B cell (primary cell): ENCODE data around the gene TRAF3. TPM values are rescaled to one million over a fixed set of nuclear protein-coding genes. Genes with fewer than 3 reads are reported as not detected.

ENCODE experiments used
- ATAC-seq: fragments of 200-7000 bp; cut with Tn5 transposase; one replicate; pipeline ENCODE4 v1.10.0; 2021; ENCODE audit warnings: low read depth, mild to moderate bottlenecking, moderate number of reproducible peaks, moderate library complexity
- CTCF ChIA-PET: fragments of 350-600 bp; sonication (Branson Sonifier 250); formaldehyde crosslinking; loops from one replicate; lab custom pipeline; 2021; ENCODE audit warnings: antibody characterized with exemption, inconsistent platforms; lab: Charles Lee
- POLR2A ChIA-PET: fragments of 350-600 bp; sonication (Branson Sonifier 250); formaldehyde crosslinking; loops from one replicate; lab custom pipeline; 2021; ENCODE audit warnings: antibody characterized with exemption; lab: Charles Lee
- DNase-seq: peaks from one replicate; pipeline ENCODE4 v3.0.0; 2013
- H2AFZ ChIP-seq: 2 replicates; pipeline ENCODE4 v1.6.1; 2012; ENCODE audit warnings: mild to moderate bottlenecking, low read depth, low read length; ENCODE audit not compliant: insufficient read depth, poor library complexity, severe bottlenecking
- H3K27ac ChIP-seq, 2 donors: 1 replicate in 1 of 2; 2 replicates in 1 of 2; pipeline ENCODE4 v1.5.1; 2012 to 2013; ENCODE audit warnings: low read length in 2 of 2, mild to moderate bottlenecking in 2 of 2, moderate library complexity in 1 of 2
- H3K27me3 ChIP-seq, 4 experiments: fragments of 200-600 bp in 1 of 4; sonication (generic) in 1 of 4; replicated peaks in 1 of 4; 1 replicate in 2 of 4; 2 replicates in 2 of 4; pipeline versions ENCODE4 v1.6.1 to v1.7.0; 2013 to 2016; ENCODE audit warnings: low read length in 3 of 4, mild to moderate bottlenecking in 2 of 4, mixed read lengths in 1 of 4, moderate library complexity in 1 of 4; ENCODE audit not compliant: insufficient read depth in 4 of 4, control insufficient read depth in 3 of 4; ENCODE audit errors: control extremely low read depth in 1 of 4
- H3K36me3 ChIP-seq, 2 experiments: replicated peaks in 1 of 2; 1 replicate in 1 of 2; 2 replicates in 1 of 2; pipeline versions ENCODE4 v1.6.1 to v1.7.1; 2013; ENCODE audit warnings: low read length in 1 of 2; ENCODE audit not compliant: insufficient read depth in 2 of 2, control insufficient read depth in 1 of 2; ENCODE audit errors: control extremely low read depth in 1 of 2, extremely low read depth in 1 of 2
- H3K4me1 ChIP-seq, 2 donors: fragments of 200-600 bp in 1 of 2; sonication (generic) in 1 of 2; 1 replicate in 1 of 2; 2 replicates in 1 of 2; pipeline versions ENCODE4 v1.5.1 to v1.6.1; 2013 to 2017; ENCODE audit warnings: low read length in 2 of 2; ENCODE audit not compliant: control insufficient read depth in 2 of 2, insufficient read depth in 2 of 2
- H3K4me2 ChIP-seq: replicated peaks from 2 replicates; pipeline ENCODE3; 2012; ENCODE audit warnings: mild to moderate bottlenecking, low read depth, low read length; ENCODE audit not compliant: poor library complexity, severe bottlenecking
- H3K4me3 ChIP-seq, 5 experiments: fragments of 200-600 bp in 1 of 5; sonication (generic) in 1 of 5; 1 replicate in 3 of 5; 2 replicates in 2 of 5; pipeline versions ENCODE4 v1.5.1 to v1.7.0; 2011 to 2016; ENCODE audit warnings: low read length in 4 of 5, mild to moderate bottlenecking in 4 of 5, low read depth in 2 of 5, control low read depth in 1 of 5, moderate library complexity in 1 of 5; ENCODE audit not compliant: insufficient read depth in 1 of 5; ENCODE audit errors: control extremely low read depth in 1 of 5, extremely low read depth in 1 of 5
- H3K79me2 ChIP-seq: fragments of 200-600 bp; sonication (generic); one replicate; pipeline ENCODE4 v1.6.0; 2016; ENCODE audit warnings: low read length; ENCODE audit not compliant: control insufficient read depth, insufficient read depth
- H3K9ac ChIP-seq: fragments of 200-600 bp; sonication (generic); 2 replicates; pipeline ENCODE4 v1.6.1; 2017; ENCODE audit warnings: mild to moderate bottlenecking, low read length, moderate library complexity
- H3K9me3 ChIP-seq, 3 donors: one replicate each; pipeline versions ENCODE4 v1.6.1 to v1.7.1; 2013; ENCODE audit warnings: low read length in 2 of 3; ENCODE audit not compliant: control insufficient read depth in 2 of 3, insufficient read depth in 1 of 3; ENCODE audit errors: control extremely low read depth in 1 of 3
- H4K20me1 ChIP-seq: 2 replicates; pipeline ENCODE4 v1.6.0; 2012; ENCODE audit warnings: mild to moderate bottlenecking, low read length; ENCODE audit not compliant: insufficient read depth, control insufficient read depth, poor library complexity, severe bottlenecking
- H3K27ac Mint-ChIP-seq: one replicate; pipeline ENCODE4 v1.8.0; 2021; ENCODE audit warnings: mixed read lengths
- H3K27me3 Mint-ChIP-seq: one replicate; pipeline ENCODE4 v1.8.0; 2021; ENCODE audit warnings: mixed read lengths
- H3K4me1 Mint-ChIP-seq: one replicate; pipeline ENCODE4 v1.8.0; 2021; ENCODE audit warnings: mixed read lengths
- H3K4me3 Mint-ChIP-seq: one replicate; pipeline ENCODE4 v1.8.0; 2021; ENCODE audit warnings: mixed read lengths
- H3K9me3 Mint-ChIP-seq: one replicate; pipeline ENCODE4 v1.8.0; 2022; ENCODE audit warnings: mixed read lengths; ENCODE audit not compliant: insufficient read depth
- EZH2 ChIP-seq: IDR thresholded peaks from 2 replicates; pipeline ENCODE4 v1.6.1; 2012; ENCODE audit warnings: borderline replicate concordance, low read depth, mild to moderate bottlenecking, moderate library complexity, low read length; ENCODE audit not compliant: insufficient read depth, poor library complexity, severe bottlenecking
- WGBS: methylation state at CpG from one replicate; pipeline ENCODE4 v1.1.5; 2013; ENCODE audit warnings: missing lambda C conversion rate; ENCODE audit not compliant: insufficient coverage; 5-methylcytosine and 5-hydroxymethylcytosine counted together
- intact Hi-C: fragments of 100-400 bp; cut with micrococcal nuclease; formaldehyde crosslinking; loops from one replicate; pipeline ENCODE4 v1.10.0; 2022
- polyA plus RNA-seq: library from polyadenylated mRNA; depleted of rRNA; stranded (reverse); fragments of >200 nt; gene quantifications from 2 replicates; pipeline ENCODE4 v1.2.3, GENCODE V29; 2012
- total RNA-seq, 2 donors: library from RNA; stranded (reverse); fragments of 120-200 nt in 1 of 2; gene quantifications; 1 replicate in 1 of 2; 2 replicates in 1 of 2; pipeline versions ENCODE4 v1.2.3 to v1.2.4, GENCODE V29; 2013 to 2022
- TF ChIP-seq, protein P1 (sequence below): fragments of 200-600 bp; IDR thresholded peaks from one replicate; pipeline ENCODE4 v1.8.0; 2022; ENCODE audit warnings: antibody characterized with exemption, mild to moderate bottlenecking

The TRAF3 gene
- total and polyA plus RNA-seq, 2 donors (not counting 1 experiment from before 2014, with no cell fraction given): 42.8 to 89.8 TPM

DNA sequence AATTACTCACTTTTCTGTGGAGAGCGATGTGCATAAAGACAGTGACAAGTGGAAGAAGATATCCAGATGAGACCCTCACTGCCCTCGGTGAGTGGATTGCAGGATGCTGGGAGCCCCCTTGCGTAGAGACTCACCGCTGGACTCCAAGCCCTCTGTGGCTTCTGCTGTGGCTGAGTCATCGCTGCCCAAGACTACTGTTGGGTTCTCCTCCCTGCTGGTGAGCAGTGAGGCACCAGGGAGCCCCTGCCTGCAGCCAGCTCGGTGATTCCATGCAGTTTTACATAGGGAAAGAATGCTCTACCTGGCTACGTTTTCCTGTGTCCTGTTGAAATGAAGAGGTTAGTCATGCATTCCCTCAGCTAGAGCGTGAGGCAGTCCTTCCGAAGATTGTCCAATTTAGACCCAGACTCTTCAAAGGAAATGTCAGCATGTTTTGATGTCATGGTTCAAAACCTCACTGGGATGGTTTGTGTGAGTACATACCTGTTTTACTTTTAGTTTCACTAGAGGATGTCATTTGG lies 28.2 kb downstream of the TRAF3 start:
- Mint-ChIP-seq H3K9me3 (no peaks in the 10 kb centered on the region), H3K27me3 (no peaks in the 10 kb centered on the region), H3K4me1 (peaks cover 75% of the 10 kb centered on the region), H3K4me3 (peak overlapping the region; percentile 89), H3K27ac (peak overlapping the region; percentile 97)
- Histone ChIP-seq H3K9ac (peak overlapping the region; percentile 38), H3K79me2 (peaks cover 98% of the 10 kb centered on the region), H2AFZ (no peak overlapping the region), H3K4me2 (peak overlapping the region; percentile 68), H3K36me3 (no peaks in the 10 kb centered on the region), H4K20me1 (peaks cover 15% of the 10 kb centered on the region), H3K4me1 (peaks cover 69 to 75% of the 10 kb centered on the region in 2 donors), H3K27ac (peak overlapping the region; percentile 82 to 85), H3K27me3 (no peaks in the 10 kb centered on the region), H3K4me3 (peak overlapping the region in 3 of 5 experiments; percentile 0 to 49 (median 13)), H3K9me3 (no peaks in the 10 kb centered on the region)
- intact Hi-C loops: loop anchor here (1.0 to 2.0 kb wide), 2 partner anchors 15 to 27 kb away; no protein-coding TSS in a partner anchor
- no peak for TF ChIP-seq EZH2
- TF ChIP-seq, protein P1, sequence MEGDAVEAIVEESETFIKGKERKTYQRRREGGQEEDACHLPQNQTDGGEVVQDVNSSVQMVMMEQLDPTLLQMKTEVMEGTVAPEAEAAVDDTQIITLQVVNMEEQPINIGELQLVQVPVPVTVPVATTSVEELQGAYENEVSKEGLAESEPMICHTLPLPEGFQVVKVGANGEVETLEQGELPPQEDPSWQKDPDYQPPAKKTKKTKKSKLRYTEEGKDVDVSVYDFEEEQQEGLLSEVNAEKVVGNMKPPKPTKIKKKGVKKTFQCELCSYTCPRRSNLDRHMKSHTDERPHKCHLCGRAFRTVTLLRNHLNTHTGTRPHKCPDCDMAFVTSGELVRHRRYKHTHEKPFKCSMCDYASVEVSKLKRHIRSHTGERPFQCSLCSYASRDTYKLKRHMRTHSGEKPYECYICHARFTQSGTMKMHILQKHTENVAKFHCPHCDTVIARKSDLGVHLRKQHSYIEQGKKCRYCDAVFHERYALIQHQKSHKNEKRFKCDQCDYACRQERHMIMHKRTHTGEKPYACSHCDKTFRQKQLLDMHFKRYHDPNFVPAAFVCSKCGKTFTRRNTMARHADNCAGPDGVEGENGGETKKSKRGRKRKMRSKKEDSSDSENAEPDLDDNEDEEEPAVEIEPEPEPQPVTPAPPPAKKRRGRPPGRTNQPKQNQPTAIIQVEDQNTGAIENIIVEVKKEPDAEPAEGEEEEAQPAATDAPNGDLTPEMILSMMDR: no peak
- 39% methylated on average over 9 of the region's 9 CpGs for WGBS
- DNase-seq (peak; percentile 61), ATAC-seq (peak; percentile 55)
- CTCF ChIA-PET: no interaction called here
- POLR2A ChIA-PET: no interaction called here

GRCh38 chr14:102805941-102806340 lies 28.7 kb downstream of the TRAF3 start:
- Mint-ChIP-seq H3K9me3 (no peaks in the 10 kb centered on the region), H3K4me3 (peak overlapping the region; percentile 89), H3K4me1 (peaks cover 78% of the 10 kb centered on the region), H3K27ac (peak overlapping the region; percentile 97), H3K27me3 (no peaks in the 10 kb centered on the region)
- intact Hi-C loops: loop anchor here (1.0 to 2.0 kb wide), 3 partner anchors 15 to 37 kb away; no protein-coding TSS in a partner anchor
- DNase-seq (no peak), ATAC-seq (no peak)
- no peaks in the 10 kb centered on the region for H3K27me3 ChIP-seq
- no peaks in the 10 kb centered on the region for H3K9me3 ChIP-seq
- ChIA-PET CTCF (interaction anchor here (0.7 to 2.0 kb wide), 4 partner anchors 16 to 112 kb away, joined by 3 to 11 read pairs (median 6); no protein-coding TSS in a partner anchor), POLR2A (no interaction called here)
- WGBS: 83% methylated on average over 1 of the region's 5 CpGs
- H3K27ac ChIP-seq: peak overlapping the region; percentile 82 to 85
- no peak overlapping the region for H2AFZ ChIP-seq
- H3K4me1 ChIP-seq: peaks cover 73 to 80% of the 10 kb centered on the region in 2 donors
- peaks cover 16% of the 10 kb centered on the region for H4K20me1 ChIP-seq
- H3K9ac ChIP-seq: peak overlapping the region; percentile 38
- peak overlapping the region in 2 of 5 experiments; percentile 13 to 49 for H3K4me3 ChIP-seq
- H3K36me3 ChIP-seq: peaks cover 0 to 5% of the 10 kb centered on the region in 2 experiments
- H3K79me2 ChIP-seq: peaks cover 98% of the 10 kb centered on the region
- peak overlapping the region; percentile 68 for H3K4me2 ChIP-seq
- TF ChIP-seq, protein P1: no peak
- TF ChIP-seq EZH2: no peak
